GM18511 (cell line): ENCODE results near the gene DLD.
"Not testable (repeated sequence)": the region's sequence is repeated elsewhere in the genome, so short reads cannot be mapped to it uniquely, and the experiment has no call there.

Experiments used
- ATAC-seq: cut with Tn5 transposase; IDR thresholded peaks from one replicate; pipeline ENCODE4 v1.9.1; 2021; ENCODE audit warnings: mild to moderate bottlenecking, moderate library complexity; ENCODE audit not compliant: unreplicated experiment

DLD gene

DNA sequence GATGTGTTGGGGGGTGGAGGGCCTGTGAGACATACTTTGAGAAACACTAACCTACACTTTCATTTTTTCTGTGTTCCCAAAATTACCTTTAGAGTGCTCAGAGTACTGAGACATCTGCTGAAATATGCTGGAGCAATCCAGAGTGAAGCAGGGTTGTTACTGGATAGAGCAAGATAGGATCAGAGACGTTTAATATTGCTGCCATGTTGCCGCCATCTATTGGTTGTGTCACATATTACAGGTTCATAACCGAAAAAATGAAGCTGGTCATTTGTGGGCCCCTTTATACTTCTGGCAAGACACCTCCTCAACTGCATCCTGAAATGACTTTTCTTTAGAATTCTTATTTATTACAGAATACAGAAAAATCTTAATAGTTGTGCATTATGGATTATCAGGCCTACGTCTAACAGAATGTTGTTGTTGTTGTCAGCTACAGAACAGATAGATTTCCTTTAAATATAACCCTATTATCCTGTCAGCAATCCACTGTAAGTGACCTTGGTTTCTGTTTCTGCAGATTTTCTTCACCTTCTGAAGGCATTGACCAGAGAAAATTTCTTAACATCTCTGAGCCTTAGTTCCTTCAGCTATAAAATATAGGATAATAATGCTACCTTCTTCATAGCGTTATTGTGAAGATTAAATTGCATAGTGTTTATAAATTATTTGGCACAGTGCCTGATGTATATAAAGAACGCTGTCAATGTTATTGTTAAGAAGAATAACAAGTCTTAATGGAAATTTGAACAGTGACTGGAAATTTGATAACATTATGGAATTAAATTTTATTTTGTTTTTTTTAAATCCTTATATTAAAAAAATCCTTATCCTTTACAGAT lies 16.2 kb upstream of the DLD start:
- ATAC-seq: peak; percentile 65

DNA sequence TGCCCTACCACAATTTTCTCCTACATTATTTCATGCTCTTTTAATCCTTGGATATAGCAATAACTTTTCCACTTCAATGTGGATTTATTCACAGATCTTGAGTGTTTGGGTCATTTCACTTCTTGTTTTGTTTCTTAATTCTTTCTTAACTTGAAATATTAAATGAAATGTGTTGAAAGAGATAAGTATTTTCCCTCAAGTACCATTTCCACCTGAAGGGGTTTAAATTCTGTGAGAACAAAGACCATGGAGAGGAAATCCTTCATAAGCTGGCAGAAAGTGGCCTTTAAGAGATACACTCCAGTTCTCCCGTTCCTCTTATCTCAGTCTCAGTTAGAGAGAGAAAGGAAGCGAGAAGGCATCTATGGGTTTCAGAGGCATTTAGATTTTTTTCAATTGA lies 14.1 kb upstream of the DLD start:
- ATAC-seq: no peak

GRCh38 chr7:107877731-107878382 lies 13.1 kb upstream of the DLD start:
- no peak for ATAC-seq

DNA sequence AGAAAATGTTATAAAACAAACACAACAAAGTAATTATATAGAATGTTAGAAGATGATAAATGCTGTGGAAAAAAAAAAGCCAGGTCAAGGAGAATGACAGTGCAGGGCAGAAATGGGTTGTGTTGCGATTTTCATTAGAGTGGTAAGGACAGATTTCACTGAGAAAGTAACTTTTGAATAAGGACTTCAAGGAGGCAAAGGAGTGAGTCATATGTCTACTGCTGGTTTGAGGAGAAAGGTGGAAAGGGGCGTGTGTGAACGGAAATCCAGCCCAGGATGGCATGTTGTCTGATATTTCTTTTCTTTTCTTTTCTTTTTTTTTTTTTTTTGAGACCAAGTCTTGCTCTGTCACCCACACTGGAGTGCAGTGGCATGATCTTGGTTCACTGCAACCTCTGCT lies 12.3 kb upstream of the DLD start:
- ATAC-seq: no peak

GRCh38 chr7:107879400-107880035 lies 11.5 kb upstream of the DLD start:
- ATAC-seq: peak; percentile 89

- ATAC-seq: no peak
Measured at GRCh38 chr7:107882766-107883165, 8.2 kb upstream of the DLD start.

- ATAC-seq: no peak
Measured at GRCh38 chr7:107884066-107884818, 6.7 kb upstream of the DLD start.

- not testable (repeated sequence) for ATAC-seq
Measured at GRCh38 chr7:107887827-107888226, 3.2 kb upstream of the DLD start.

DNA sequence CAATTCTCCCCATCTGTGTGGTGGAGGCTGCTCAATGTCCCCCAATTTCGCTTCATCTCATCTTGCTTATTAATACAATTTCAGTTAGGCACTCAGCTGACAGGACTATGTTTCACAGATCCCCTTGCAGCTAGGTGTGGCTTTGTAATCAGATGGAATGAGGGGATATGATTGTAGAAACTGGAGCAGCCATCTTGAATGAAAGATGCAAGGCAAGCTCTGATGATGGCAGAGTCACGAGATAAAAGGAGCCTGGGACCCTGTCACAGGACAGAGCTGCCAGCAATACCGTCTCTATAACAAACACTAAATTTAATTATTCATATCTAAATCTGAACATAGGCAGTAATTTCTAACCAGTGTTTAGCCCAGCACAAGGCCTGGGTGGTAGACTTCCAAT lies 991 bp upstream of the DLD start:
- no peak for ATAC-seq

- ATAC-seq: peak; percentile 4
Measured at GRCh38 chr7:107890493-107890961, 456 bp upstream of the DLD start.

DNA sequence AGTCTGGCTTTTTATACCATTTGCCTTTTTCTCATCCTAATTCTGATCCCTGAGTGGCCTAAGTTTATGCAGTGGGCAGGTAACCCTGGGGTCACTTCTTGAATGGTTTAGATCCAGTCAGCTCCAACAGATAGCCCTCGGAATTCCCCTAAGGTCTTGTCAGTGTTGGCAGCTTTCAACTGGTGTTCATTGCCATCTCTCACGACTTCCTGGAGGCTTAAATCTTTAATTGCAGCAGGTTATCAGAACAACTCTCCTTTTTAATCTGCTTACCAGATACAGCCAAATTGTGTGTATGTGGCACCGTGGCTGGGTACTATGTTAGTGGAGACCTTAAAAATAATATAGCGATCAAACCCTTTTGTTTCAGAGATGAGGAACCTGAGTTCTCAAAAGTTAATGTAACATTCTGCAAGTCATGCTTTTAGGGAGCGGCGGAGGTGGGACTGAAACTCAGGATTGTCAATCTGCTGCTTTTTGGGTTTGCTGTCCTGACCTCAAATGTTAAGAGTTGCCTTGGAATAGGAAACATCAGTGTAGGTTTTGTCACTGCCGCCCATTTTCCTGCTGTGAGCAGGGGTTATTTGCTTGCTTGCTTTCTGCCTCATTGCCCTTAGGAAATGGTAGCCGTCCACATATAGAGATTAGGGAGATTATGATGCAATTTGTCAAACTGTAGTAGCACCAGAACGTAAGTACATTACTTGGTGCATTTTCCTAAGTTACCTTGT lies 818 bp downstream of the DLD start:
- peak; percentile 38 for ATAC-seq

DNA sequence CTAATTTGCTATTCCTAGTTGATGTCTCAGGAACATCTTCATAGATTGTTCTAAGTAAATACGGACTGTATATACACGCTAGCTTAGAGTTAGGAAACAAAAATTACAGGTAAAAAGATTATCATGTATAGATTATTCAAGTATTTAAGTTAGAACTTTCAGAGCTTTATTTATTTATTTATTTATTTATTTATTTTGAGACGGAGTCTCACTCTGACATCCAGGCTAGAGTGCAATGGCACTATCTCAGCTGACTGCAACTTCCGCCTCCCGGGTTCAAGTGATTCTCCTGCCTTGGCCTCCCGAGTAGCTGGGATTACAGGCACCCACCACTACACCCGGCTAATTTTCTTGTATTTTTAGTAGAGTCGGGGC lies 1.4 kb downstream of the DLD start:
- not testable (repeated sequence) for ATAC-seq

DNA sequence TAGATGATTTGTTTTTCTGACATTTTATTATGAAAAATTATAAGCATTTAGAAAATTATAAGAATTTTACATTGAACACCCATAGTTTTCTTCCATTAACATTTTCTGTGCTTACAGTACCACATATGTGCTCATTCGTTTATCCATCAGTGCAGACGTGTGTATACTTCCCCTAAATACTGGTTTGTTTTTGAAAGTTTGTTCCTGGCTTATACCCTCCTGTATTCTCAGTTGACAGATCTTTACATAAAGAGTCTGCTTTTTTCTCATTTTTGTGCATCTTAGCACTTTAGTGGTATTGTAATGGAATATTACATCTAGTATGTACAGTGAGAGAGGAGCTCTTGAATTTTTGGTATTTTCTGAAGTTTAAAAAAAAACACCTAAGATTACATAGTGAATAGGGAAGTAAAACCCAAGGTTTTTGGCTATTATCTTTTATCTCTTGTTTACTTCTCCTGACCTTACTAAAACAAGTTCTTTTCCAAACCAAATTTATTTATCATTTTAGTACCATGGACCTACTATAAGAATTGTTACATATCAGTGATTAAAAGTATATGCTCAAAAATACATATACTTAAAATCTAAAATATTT lies 8.1 kb downstream of the DLD start:
- ATAC-seq: no peak

DNA sequence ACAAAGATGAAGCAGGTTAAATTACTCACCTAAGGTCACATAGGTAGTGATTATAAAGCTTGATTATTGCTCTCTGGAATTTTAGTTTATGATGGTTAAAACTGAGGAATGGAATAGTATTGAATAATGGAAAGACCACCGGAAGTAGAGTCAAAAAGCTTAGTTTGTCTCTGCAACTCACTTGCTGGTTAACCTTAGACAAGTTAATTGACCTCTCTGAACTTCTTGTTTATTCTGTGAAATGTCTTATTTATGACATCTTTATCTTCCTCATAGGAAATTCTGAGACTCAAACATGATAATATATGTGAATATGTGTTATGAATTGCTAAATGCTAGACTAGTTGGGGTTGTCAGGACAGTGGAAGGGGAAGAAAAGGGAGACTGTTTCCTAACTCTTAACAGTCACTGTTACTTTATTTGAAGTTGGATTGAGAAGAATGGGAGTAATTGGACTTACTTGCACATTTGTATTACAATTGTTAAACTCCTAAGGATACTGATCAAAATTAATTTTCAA lies 9.6 kb downstream of the DLD start:
- no peak for ATAC-seq

- no peak for ATAC-seq
Measured at GRCh38 chr7:107902381-107902780, 11.4 kb downstream of the DLD start.

DNA sequence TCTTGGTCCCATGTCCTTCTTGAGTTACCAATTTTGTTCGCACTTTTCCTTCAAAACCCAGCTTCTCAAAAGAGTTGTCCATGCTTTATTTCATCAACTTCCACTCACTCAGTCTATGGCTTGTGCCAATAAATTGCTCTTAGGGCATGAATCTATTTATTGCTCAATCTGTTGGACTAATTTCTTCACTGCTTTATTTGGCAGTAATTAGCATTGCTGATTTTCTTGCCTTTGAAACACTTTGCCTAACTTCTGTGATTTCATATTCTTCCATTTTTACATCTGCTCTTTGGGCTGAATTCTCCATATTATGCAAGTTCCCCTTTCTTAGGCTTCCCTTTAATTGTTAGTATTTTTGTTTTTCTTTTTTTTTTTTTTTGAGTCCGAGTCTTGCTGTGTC lies 16.8 kb downstream of the DLD start:
- ATAC-seq: no peak

DNA sequence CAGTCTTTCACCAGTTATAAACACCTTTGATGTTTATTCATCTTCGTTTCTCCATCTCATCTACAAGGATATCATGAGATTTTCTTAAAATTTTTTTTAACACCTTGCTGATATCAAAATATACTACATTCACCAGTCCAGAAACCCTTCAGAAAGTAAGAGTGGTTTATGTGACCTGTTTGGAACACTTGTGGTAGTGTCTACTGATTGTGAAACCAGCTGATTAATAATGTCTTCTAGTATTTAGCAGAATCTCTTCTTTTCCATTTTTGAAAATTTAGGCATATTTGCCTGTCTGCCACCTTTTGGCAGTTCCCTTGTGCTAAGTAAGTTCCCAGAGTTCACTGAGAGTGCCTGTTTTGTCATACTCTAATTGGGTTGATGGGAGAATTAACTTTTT lies 18.5 kb downstream of the DLD start:
- ATAC-seq: no peak

DNA sequence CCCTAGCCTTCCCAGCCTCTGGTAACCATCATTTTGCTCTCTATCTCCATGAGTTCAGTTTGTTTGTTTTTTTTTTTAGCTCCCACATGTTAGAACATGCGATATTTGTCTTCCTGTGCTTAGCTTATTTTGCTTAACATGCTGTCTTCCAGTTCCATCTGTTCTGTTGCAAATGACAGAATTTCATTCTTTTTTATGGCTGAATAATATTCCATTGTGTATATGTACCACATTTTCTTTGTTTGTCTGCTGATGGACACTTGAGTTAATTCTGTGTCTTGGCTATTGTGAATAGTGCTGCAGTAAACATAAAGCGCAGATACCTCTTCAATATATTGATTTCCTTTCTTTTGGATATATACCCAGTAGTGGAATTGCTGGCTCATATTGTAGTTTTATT lies 21.0 kb downstream of the DLD start:
- ATAC-seq: no peak

- ATAC-seq: no peak
Measured at GRCh38 chr7:107913851-107914250, 22.9 kb downstream of the DLD start.

GRCh38 chr7:107914831-107915230 lies 23.8 kb downstream of the DLD start:
- no peak for ATAC-seq
